Tibial artery (tissue), 4 donors: ENCODE results near the gene HMCN2.

Experiments
- DNase-seq, 2 donors: peaks; one replicate each; pipeline ENCODE4 v3.0.0-alpha.2; 2019
- H3K27ac ChIP-seq, 2 donors: fragments of 200-600 bp; sonication (generic) in 1 of 2; 1 replicate in 1 of 2; 2 replicates in 1 of 2; pipeline ENCODE4 v1.5.1; 2018 to 2019; ENCODE audit warnings: mild to moderate bottlenecking in 1 of 2
- H3K27me3 ChIP-seq, 2 donors: fragments of 200-600 bp; sonication (generic) in 1 of 2; one replicate each; pipeline versions ENCODE4 v1.5.1 to v1.6.0; 2016 to 2019
- H3K36me3 ChIP-seq, 3 donors: fragments of 200-600 bp; sonication (generic) in 2 of 3; one replicate each; pipeline ENCODE4 v1.5.1; 2016 to 2019; ENCODE audit warnings: mild to moderate bottlenecking in 2 of 3
- H3K4me1 ChIP-seq, 4 donors: fragments of 200-600 bp; sonication (generic) in 2 of 4; 1 replicate in 3 of 4; 2 replicates in 1 of 4; pipeline ENCODE4 v1.5.1; 2016 to 2019
- H3K4me3 ChIP-seq, 2 donors: fragments of 200-600 bp; sonication (generic) in 1 of 2; 1 replicate in 1 of 2; 2 replicates in 1 of 2; pipeline ENCODE4 v1.5.1; 2018 to 2019; ENCODE audit warnings: mild to moderate bottlenecking in 2 of 2
- H3K9me3 ChIP-seq, 3 donors: fragments of 200-600 bp; sonication (generic) in 1 of 3; one replicate each; pipeline ENCODE4 v1.5.1; 2016 to 2019
- intact Hi-C: fragments of 100-400 bp; cut with DNase I; formaldehyde crosslinking; loops from one replicate; pipeline ENCODE4 v1.15.0; 2023; ENCODE audit warnings: low total_unique reads
- TF ChIP-seq, protein P1 (sequence below), 2 experiments: fragments of 200-600 bp in 1 of 2; fragments of 450-650 bp in 1 of 2; IDR thresholded peaks; one replicate each; pipeline ENCODE4 v1.5.1; 2017 to 2019; ENCODE audit warnings: antibody characterized with exemption in 2 of 2, mild to moderate bottlenecking in 1 of 2, moderate library complexity in 1 of 2

Gene HMCN2

DNA sequence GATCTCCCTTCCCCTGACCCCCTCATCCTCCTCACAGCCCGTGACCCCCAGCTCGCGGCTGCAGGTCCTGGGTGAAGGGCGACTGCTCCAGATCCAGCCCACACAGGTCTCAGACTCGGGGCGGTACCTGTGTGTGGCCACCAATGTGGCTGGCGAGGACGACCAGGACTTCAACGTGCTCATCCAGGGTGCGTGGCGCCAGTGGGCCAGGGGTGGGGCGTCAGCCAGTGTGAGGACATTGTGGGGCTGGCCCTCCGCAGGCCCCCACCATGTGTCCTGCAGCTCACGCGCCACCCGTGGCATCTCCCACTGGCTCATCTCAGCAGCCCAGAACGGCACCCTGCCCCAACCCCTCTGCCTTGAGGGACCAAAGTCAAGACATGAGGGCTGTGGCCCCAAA lies 112.1 kb downstream of the HMCN2 start:
- H3K27ac ChIP-seq = no peak overlapping the region
- no peaks in the 10 kb centered on the region for H3K9me3 ChIP-seq
- intact Hi-C loops = no loop called here
- no peaks in the 10 kb centered on the region for H3K4me1 ChIP-seq
- no peaks in the 10 kb centered on the region for H3K36me3 ChIP-seq
- DNase-seq = no peak
- TF ChIP-seq, protein P1, sequence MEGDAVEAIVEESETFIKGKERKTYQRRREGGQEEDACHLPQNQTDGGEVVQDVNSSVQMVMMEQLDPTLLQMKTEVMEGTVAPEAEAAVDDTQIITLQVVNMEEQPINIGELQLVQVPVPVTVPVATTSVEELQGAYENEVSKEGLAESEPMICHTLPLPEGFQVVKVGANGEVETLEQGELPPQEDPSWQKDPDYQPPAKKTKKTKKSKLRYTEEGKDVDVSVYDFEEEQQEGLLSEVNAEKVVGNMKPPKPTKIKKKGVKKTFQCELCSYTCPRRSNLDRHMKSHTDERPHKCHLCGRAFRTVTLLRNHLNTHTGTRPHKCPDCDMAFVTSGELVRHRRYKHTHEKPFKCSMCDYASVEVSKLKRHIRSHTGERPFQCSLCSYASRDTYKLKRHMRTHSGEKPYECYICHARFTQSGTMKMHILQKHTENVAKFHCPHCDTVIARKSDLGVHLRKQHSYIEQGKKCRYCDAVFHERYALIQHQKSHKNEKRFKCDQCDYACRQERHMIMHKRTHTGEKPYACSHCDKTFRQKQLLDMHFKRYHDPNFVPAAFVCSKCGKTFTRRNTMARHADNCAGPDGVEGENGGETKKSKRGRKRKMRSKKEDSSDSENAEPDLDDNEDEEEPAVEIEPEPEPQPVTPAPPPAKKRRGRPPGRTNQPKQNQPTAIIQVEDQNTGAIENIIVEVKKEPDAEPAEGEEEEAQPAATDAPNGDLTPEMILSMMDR (IDR thresholded peaks at IDR 0.05) = no peak
- peaks cover 0 to 8% of the 10 kb centered on the region in 2 donors for H3K27me3 ChIP-seq
- H3K4me3 ChIP-seq = no peak overlapping the region

DNA sequence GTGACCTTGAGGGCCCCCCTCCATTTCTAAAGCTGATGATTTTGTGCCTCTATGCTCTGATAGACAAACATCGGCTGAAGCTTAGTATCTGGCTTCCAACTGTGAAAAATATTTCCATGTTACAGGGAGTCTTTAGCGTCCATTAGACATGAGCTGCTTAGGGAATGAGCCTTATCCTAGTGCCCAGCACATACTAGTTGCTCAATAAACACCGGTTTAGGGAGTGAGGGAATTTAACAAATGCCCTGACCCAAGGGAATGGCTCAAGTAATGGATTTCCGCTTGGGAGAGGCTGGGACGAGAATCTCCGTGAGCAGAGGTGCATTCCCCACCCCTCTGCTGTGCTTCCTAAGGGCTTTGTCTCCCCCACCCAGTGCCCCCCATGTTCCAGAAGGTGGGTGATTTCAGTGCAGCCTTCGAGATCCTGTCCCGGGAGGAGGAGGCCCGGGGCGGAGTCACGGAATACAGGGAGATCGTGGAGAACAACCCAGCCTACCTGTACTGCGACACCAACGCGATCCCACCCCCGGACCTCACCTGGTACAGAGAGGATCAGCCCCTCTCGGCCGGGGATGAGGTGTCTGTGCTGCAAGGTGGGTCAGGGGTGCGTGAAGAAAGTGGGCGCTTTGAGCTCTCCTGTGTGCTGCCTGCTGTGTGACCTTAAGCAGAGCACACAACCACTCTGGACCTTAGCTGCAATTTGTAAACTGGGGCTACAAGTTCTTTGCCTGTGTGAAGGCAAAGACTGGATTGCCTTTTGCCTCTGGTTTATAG lies 113.5 kb downstream of the HMCN2 start:
- Histone ChIP-seq H3K4me3 (no peak overlapping the region), H3K9me3 (no peaks in the 10 kb centered on the region), H3K4me1 (no peaks in the 10 kb centered on the region), H3K36me3 (no peaks in the 10 kb centered on the region), H3K27me3 (peaks cover 0 to 16% of the 10 kb centered on the region in 2 donors), H3K27ac (no peak overlapping the region)
- TF ChIP-seq, protein P1 (IDR thresholded peaks at IDR 0.05) = no peak
- intact Hi-C loops = no loop called here
- no peak for DNase-seq

DNA sequence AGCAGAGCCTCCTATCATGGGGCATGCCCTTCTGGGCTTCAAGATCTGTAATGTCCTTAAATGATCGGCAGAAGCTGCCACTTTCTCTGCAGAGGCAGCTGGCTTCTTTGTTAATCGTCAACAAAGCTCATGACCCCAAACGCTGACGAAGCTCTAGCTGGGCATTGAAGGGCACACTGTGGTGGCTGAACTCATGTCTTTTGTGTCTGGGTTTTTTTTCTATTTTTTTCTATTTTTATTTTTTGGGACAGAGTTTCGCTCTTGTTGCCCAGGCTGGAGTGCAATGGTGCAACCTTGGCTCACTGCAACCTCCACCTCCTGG lies 114.0 kb downstream of the HMCN2 start:
- no peaks in the 10 kb centered on the region for H3K36me3 ChIP-seq
- H3K9me3 ChIP-seq = no peaks in the 10 kb centered on the region
- no peak overlapping the region for H3K27ac ChIP-seq
- H3K4me1 ChIP-seq = no peaks in the 10 kb centered on the region
- no peak for DNase-seq
- H3K4me3 ChIP-seq = no peak overlapping the region
- TF ChIP-seq, protein P1 (IDR thresholded peaks at IDR 0.05) = no peak
- intact Hi-C loops = no loop called here
- H3K27me3 ChIP-seq = peaks cover 0 to 22% of the 10 kb centered on the region in 2 donors

DNA sequence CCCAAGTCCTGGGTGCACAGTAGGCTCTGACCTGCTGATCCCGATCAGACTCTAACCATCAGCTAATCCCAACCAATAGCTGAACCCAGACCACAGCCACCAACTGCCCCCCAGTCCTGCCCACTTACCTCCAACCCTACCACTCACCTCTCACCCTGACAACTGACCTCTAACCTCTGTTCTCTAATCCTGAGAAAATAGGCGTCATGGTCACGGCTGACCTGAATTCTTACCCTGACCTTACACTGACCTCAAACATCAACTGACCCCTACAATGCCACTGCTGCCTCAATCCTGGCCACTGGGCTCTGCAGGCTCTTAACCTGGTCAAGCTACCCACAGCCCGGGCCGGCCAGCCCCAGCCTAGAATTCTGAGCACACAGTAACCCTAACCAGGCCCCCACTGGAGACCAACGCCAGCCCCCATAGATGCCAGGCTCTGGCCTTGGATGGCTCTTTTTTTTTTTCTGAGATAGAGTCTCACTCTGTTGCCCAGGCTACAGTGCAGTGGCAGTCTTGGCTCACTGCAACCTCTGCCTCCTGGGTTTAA lies 115.4 kb downstream of the HMCN2 start:
- Histone ChIP-seq H3K27ac (no peak overlapping the region), H3K27me3 (peaks cover 0 to 34% of the 10 kb centered on the region in 2 donors), H3K4me1 (no peaks in the 10 kb centered on the region), H3K4me3 (no peak overlapping the region), H3K36me3 (no peaks in the 10 kb centered on the region), H3K9me3 (no peaks in the 10 kb centered on the region)
- TF ChIP-seq, protein P1 (IDR thresholded peaks at IDR 0.05) = no peak
- intact Hi-C loops = no loop called here
- DNase-seq = no peak

DNA sequence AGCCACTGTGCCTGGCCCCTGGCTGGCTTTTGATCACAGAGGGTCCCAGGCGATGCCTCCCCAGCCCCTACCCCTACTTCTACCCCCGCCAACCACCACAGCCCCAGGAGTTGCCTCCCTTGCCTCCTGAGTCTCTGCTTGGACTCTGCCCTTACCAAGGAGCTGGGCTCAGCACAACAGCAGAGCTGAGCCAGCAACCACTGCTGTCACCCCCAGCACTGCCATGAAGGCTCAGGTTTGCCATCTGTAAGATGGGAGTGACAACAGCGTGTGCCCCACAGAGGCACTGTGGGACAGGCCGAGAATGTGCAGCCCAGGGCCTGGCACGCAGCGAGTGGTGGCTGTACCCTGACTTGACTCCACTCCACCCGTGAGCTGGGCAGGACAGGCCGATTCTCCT lies 116.1 kb downstream of the HMCN2 start:
- H3K4me3 ChIP-seq = no peak overlapping the region
- intact Hi-C loops = no loop called here
- no peak for DNase-seq

More for the DNA sequence above, 116.1 kb downstream of the HMCN2 start:
- Histone ChIP-seq H3K4me1 (no peaks in the 10 kb centered on the region), H3K36me3 (no peaks in the 10 kb centered on the region), H3K27me3 (peaks cover 0 to 34% of the 10 kb centered on the region in 2 donors), H3K27ac (no peak overlapping the region), H3K9me3 (no peaks in the 10 kb centered on the region)
- TF ChIP-seq, protein P1 (IDR thresholded peaks at IDR 0.05) = no peak
